Measurements from ENCODE around the gene TRIM24.

The TRIM24 gene

DNA sequence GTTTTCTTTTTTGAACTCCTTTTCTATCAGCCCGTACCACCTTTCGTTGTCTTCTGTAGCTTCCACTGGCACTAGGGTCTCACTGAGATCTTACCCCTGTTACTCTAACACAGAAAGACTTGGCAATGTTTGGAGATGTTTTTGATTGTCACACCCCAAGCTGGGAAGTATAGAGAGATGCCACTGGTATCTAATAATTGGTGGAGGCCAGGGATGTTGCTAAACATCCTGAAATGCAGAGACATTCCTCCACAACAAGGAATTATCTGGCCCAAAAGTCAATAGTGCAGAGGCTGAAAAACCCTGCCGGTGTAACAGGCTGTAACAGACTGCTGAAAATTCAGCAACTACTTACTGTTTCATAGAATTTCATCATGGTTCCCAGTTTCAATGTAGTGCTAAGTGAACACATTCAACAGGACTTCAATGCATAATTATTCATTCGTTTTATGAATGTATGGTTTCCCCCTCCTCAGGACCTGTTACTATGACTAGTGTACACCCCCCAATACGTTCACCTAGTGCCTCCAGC, 115.9 kb downstream of the TRIM24 start:
- DNase-seq: no peak

DNA sequence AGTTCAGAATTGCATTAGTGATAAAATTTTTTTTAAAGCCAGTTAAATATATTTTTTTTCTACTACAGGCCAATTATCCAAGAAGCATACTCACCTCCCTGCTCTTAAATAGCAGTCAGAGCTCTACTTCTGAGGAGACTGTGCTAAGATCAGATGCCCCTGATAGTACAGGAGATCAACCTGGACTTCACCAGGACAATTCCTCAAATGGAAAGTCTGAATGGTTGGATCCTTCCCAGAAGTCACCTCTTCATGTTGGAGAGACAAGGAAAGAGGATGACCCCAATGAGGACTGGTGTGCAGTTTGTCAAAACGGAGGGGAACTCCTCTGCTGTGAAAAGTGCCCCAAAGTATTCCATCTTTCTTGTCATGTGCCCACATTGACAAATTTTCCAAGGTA, 119.1 kb downstream of the TRIM24 start:
- DNase-seq: no peak

- DNase-seq: no peak
These were observed 119.6 kb downstream of the TRIM24 start for GRCh38 chr7:138579671-138580070.

GRCh38 chr7:138581065-138581464, 121.0 kb downstream of the TRIM24 start:
- no peak for DNase-seq

- no peak for DNase-seq
These were observed 124.2 kb downstream of the TRIM24 start for GRCh38 chr7:138584283-138584682.

DNA sequence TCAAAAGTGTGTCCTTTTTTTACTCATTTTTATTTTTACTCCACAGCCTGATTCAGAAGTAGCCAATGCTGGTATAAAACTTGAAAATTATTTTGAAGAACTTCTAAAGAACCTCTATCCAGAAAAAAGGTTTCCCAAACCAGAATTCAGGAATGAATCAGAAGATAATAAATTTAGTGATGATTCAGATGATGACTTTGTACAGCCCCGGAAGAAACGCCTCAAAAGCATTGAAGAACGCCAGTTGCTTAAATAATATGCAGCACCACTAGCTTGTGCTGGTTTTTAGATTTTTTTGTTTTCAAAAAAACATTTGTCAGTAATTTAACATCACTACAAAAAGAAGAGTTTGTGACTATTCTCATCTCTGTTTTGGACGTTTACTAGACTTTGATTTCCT, 124.6 kb downstream of the TRIM24 start:
- DNase-seq: no peak

- no peak for DNase-seq
These were observed 125.4 kb downstream of the TRIM24 start for GRCh38 chr7:138585283-138585993.

DNA sequence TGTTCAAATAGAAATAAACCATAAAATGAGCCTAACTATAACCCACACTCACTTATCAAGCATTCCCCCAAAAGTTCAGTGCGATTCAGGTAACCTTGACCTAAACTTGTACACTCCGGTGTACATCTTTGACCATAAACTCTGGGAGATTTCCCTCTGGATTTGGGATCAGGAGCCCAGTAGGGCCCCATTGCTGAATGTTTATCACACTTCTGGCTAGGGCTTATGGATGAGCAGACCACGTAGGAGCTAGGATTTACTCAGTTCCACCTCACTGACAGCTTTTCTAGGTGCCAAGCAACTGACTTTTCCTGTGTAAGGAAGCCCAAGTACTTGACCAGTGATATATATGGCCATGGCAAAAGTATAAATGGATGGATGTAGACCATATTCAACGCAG, 127.4 kb downstream of the TRIM24 start:
- DNase-seq: no peak

GRCh38 chr7:138588986-138589385, 128.9 kb downstream of the TRIM24 start:
- no peak for DNase-seq

DNA sequence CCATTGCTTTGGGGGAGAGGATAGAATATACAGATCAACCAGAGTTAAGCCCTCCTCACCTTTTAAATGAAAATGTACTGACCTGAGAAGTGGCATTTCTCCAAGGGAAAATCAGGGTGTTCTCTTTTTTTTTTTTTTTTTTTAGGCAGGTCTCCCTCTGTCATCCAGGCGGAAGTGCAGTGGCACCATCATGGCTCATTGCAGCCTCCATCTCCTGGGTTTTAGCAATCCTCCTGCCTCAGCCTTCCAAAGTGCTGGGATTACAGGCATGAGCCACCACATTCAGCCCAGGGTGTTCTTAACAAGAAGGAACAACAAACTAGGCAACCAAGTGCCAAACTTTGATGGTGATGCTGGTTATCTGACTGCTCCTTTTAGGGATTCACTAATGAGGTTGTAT, 130.1 kb downstream of the TRIM24 start:
- no peak for DNase-seq

- DNase-seq: no peak
These were observed 135.4 kb downstream of the TRIM24 start for GRCh38 chr7:138595454-138595853.

GRCh38 chr7:138602451-138602850, 142.4 kb downstream of the TRIM24 start:
- no peak for DNase-seq

- no peak for DNase-seq
These were observed 143.7 kb downstream of the TRIM24 start for GRCh38 chr7:138603549-138604318.

DNA sequence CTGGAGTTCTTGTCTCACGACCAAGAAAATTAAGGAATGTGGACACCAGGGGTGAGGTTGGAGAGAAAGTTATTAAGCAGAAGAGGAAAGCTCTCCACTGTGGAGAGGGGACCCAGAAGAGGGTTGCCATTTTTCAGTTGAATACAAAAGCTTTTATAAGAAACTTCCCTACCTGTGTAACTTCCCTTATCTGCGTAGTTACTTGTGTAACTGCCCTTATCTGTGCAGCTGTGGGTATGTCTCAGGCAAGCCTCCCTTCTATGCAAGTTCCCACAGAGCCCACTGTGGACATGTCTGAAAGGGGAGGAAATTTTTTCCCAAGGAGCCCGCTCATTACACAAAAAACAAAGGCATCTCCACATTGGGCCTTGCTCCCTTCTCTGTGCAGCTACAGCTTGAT, 146.2 kb downstream of the TRIM24 start:
- no peak for DNase-seq

DNA sequence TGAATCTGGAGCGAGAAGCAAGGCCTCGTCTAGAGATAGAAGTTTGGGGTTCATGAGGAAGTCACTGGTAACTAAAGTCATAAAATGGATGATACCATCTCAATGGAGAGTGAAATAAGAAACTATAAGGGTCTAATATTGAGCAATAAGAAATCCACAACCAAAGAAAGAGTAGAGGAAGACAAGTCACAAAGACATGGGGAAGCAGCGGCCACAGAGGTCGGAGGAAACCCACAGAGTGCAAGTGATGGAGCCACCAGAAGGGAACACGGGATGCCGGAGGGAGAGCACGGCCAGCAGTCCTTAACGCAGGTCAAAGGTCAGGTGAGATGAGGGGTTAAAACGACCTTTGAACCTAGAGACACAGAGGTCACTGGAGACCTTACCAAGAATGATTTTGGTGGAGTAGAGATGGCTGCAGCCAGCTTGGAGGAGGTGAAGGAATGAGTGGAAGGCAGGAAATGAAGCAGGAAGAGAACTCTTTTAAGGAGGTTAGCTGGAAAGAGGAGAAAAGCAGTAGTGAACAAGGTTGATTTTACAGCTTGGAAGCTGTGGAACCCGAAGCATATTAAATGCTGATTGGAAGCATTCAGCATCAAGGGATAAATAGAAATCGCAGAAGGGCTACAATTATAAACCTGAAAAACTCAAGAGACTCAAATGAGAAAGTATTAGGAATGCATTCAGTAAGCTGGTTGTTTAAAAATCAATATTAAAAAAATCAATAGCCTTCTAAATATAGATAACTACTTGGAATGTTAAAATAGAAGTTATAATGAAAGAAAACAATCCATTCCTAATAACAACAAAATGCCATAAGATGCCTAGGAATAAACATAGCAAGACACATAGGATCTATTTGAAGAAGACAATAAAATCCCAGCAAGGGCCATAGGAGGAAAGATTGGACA, 147.4 kb downstream of the TRIM24 start:
- DNase-seq: no peak

GRCh38 chr7:138608275-138608674, 148.2 kb downstream of the TRIM24 start:
- DNase-seq: peak in 1 of 56 donors; percentile 10

GRCh38 chr7:138610671-138611170, 150.7 kb downstream of the TRIM24 start:
- no peak for DNase-seq

- DNase-seq: no peak
These were observed 153.6 kb downstream of the TRIM24 start for GRCh38 chr7:138613630-138614029.

DNA sequence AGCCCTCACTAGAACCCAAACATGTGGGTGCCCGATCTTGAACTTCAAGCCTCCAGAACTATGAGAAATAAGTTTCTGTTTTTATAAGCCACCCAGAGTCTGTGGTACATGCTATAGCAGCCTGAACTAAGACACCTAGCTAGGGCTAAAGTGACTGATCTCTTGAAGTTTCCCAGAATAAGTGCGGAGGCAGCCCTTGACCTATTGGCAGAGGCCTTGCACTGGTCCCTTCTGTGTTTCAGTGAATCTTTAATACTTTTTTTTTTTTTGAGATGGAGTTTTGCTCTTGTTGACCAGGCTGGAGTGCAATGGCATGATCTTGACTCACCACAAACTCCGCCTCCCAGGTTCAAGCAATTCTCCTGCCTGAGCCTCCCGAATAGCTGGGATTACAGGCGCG, 156.0 kb downstream of the TRIM24 start:
- DNase-seq: no peak

GRCh38 chr7:138618506-138618905, 158.4 kb downstream of the TRIM24 start:
- no peak for DNase-seq

DNA sequence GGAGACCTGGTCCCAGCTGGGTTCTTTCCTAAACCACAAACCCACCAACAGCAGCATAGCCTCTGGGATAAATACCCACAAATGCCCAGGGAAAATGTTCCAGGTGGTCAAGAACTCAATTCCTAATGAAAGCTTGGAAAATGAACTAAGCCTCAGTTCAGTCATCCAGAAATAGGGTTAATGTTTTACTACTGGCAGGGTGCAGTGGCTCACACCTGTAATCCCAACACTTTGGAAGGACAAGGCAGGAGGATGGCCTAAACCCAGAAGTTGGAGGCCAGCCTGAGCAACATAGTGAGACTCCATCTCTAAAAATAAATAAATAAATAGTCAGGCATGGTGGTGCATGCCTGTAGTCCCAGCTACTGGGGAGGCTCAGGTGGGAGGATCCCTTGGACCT, 158.9 kb downstream of the TRIM24 start:
- no peak for DNase-seq

DNA sequence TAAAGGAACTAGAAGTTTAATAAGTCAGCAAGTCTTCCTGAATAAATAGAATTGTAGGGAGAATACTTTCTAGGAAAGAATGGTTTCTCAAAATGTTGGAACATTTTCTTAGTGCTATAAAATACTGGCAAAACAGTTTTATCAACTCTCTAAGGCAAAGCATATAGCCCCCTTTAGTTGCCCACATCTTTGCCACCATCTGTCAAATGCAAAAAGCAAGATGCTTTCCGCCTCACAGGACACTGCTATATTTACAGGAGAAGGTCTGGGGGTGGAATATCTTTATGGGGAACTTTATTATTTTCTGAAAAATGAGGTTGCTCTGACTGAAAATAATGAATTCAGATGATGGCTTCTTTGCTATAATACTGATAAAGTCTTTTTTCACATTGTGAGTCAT, 162.8 kb downstream of the TRIM24 start:
- no peak for DNase-seq

Data from nucleus accumbens (tissue), 56 donors.